K562 (cell line): Measurements from ENCODE around the gene ZMYND8. TPM values are rescaled to one million over a fixed set of nuclear protein-coding genes. Genes with fewer than 3 reads are reported as not detected.
A peak's percentile ranks its signal among the peaks of the same experiment; 100 is the strongest.

Source experiments
- ATAC-seq: fragments of 200-7000 bp; cut with Tn5 transposase; 3 replicates; pipeline ENCODE4 v1.9.1; 2020; ENCODE audit warnings: moderate library complexity
- BruUV-seq: library from RNA; stranded (reverse); fragments of 400-500 nt; replicated peaks from 2 replicates; lab custom pipeline; 2021; lab: Mats Ljungman, UMichigan
- CTCF ChIA-PET: fragments of 300-600 bp; formaldehyde crosslinking; extraction: SDS; loops from one replicate; lab custom pipeline; 2021; ENCODE audit warnings: low intra/inter-chr PET ratio; lab: Yijun Ruan, JAX
- POLR2A ChIA-PET: fragments of 300-600, 350-650 bp; sonication (Branson Sonifier 250); formaldehyde crosslinking; extraction: SDS; loops from one replicate; lab custom pipeline; 2021; ENCODE audit warnings: antibody characterized with exemption, inconsistent platforms; lab: Yijun Ruan, JAX
- DNase-seq, 4 experiments: peaks; one replicate each; pipeline versions ENCODE4 v3.0.0 to v3.0.0-alpha.2; 2011 to 2018; ENCODE audit warnings: low spot score in 3 of 4, mixed read lengths in 3 of 4; ENCODE audit errors: extremely low read depth in 1 of 4
- FAIRE-seq: peaks from 2 replicates; lab custom pipeline; 2011; peaks lifted over from hg19 to GRCh38; lab: Jason Lieb, UNC
- H2AFZ ChIP-seq: 2 replicates; pipeline ENCODE4 v1.6.0; 2011; ENCODE audit warnings: low read depth, low read length, control low read depth, inconsistent platforms
- H3K27ac ChIP-seq: fragments of 200-600 bp; 3 replicates; pipeline ENCODE4 v1.8.0; 2011; ENCODE audit warnings: low read depth, mild to moderate bottlenecking, control low read depth, inconsistent platforms, low read length, moderate library complexity, mixed read lengths; ENCODE audit errors: extremely low read depth
- H3K27me3 ChIP-seq, 2 experiments: fragments of 300-600 bp in 1 of 2; 2 replicates in 1 of 2; 3 replicates in 1 of 2; pipeline versions ENCODE4 v1.6.0 to v1.8.0; 2011; ENCODE audit warnings: inconsistent platforms in 2 of 2, low read length in 2 of 2, mild to moderate bottlenecking in 1 of 2, mixed read lengths in 1 of 2, moderate library complexity in 1 of 2; ENCODE audit not compliant: control insufficient read depth in 2 of 2, insufficient read depth in 2 of 2
- H3K36me3 ChIP-seq: fragments of 300-600 bp; 3 replicates; pipeline ENCODE4 v1.8.0; 2011; ENCODE audit warnings: mild to moderate bottlenecking, low read length, inconsistent platforms; ENCODE audit not compliant: control insufficient read depth, insufficient read depth
- H3K4me1 ChIP-seq, 2 experiments: fragments of 200-600 bp in 1 of 2; replicated peaks in 1 of 2; 2 replicates in 1 of 2; 3 replicates in 1 of 2; pipeline versions ENCODE4 v1.5.1 to v1.8.0; 2011; ENCODE audit warnings: inconsistent platforms in 2 of 2, low read length in 2 of 2, mild to moderate bottlenecking in 1 of 2, mixed read lengths in 1 of 2, moderate library complexity in 1 of 2; ENCODE audit not compliant: control insufficient read depth in 2 of 2, insufficient read depth in 2 of 2
- H3K4me2 ChIP-seq: 2 replicates; pipeline ENCODE4 v1.6.1; 2011; ENCODE audit warnings: low read length, control low read depth, inconsistent platforms, mixed read lengths; ENCODE audit not compliant: insufficient read depth
- H3K4me3 ChIP-seq: fragments of 200-600 bp; sonication (generic), shearing (Covaris generic); 2 replicates; pipeline ENCODE4 v1.5.1; 2016; ENCODE audit warnings: control low read depth, inconsistent platforms
- H3K79me2 ChIP-seq: fragments of 200-600 bp; 3 replicates; pipeline ENCODE4 v1.8.0; 2011; ENCODE audit warnings: low read length, inconsistent platforms; ENCODE audit not compliant: control insufficient read depth, insufficient read depth
- H3K9ac ChIP-seq, 2 experiments: 2 replicates each; pipeline versions ENCODE4 v1.6.0 to v1.6.1; 2011; ENCODE audit warnings: low read depth in 2 of 2, low read length in 2 of 2, control low read depth in 1 of 2, inconsistent platforms in 1 of 2, mild to moderate bottlenecking in 1 of 2, mixed read lengths in 1 of 2; ENCODE audit not compliant: insufficient read depth in 1 of 2
- H3K9me1 ChIP-seq: one replicate; pipeline ENCODE4 v1.6.0; 2011; ENCODE audit warnings: inconsistent platforms, mild to moderate bottlenecking, low read length, moderate library complexity; ENCODE audit not compliant: control insufficient read depth, insufficient read depth
- H3K9me3 ChIP-seq: replicated peaks from 2 replicates; pipeline ENCODE4 v1.5.1; 2011; ENCODE audit warnings: low read depth, low read length, inconsistent platforms; ENCODE audit not compliant: control insufficient read depth, insufficient read depth
- H4K20me1 ChIP-seq: replicated peaks from 2 replicates; pipeline ENCODE4 v1.6.1; 2011; ENCODE audit warnings: low read length, inconsistent platforms, mixed read lengths; ENCODE audit not compliant: control insufficient read depth, insufficient read depth
- ARID3A ChIP-seq: IDR thresholded peaks from 2 replicates; pipeline ENCODE4 v1.6.1; 2012; ENCODE audit warnings: low read depth, low read length, improper control_type of control experiment, borderline replicate concordance
- BCOR ChIP-seq: fragments of 450-650 bp; IDR thresholded peaks from 2 replicates; pipeline ENCODE4 v1.6.1; 2016
- CEBPG ChIP-seq, 3 experiments: fragments of 200-800 bp in 1 of 3; sonication (Bioruptor generic) in 1 of 3; sonication (generic) in 1 of 3; formaldehyde crosslinking in 1 of 3; IDR thresholded peaks in 2 of 3; conservative IDR thresholded peaks in 1 of 3; 2 replicates each; pipeline versions ENCODE4 v1.6.1 to v1.8.0; 2016 to 2022; ENCODE audit warnings: missing compliant biosample characterization in 2 of 3, missing genetic modification characterization in 2 of 3, mild to moderate bottlenecking in 1 of 3, missing genetic modification reagents in 1 of 3
- EGR1 ChIP-seq: fragments of 450-650 bp; conservative IDR thresholded peaks from 2 replicates; pipeline ENCODE4 v1.6.1; 2017; ENCODE audit warnings: mild to moderate bottlenecking
- ELF4 ChIP-seq: fragments of 450-650 bp; formaldehyde crosslinking; IDR thresholded peaks from 2 replicates; pipeline ENCODE4 v1.4.0; 2022; ENCODE audit warnings: missing genetic modification characterization
- ETV1 ChIP-seq: fragments of 450-650 bp; conservative IDR thresholded peaks from 2 replicates; pipeline ENCODE4 v1.6.1; 2016; ENCODE audit warnings: missing genetic modification characterization, control low read depth, low read depth, missing compliant biosample characterization
- HDAC2 ChIP-seq: fragments of 450-650 bp; IDR thresholded peaks from 2 replicates; pipeline ENCODE4 v1.6.1; 2016; ENCODE audit warnings: mild to moderate bottlenecking
- KAT7 ChIP-seq: sonication (generic); formaldehyde crosslinking; IDR thresholded peaks from 2 replicates; pipeline ENCODE4 v1.8.0; 2022; ENCODE audit warnings: missing genetic modification reagents, mild to moderate bottlenecking, borderline replicate concordance
- PHB ChIP-seq: fragments of 250-450 bp; sonication (Bioruptor Pico); IDR thresholded peaks from 2 replicates; pipeline ENCODE4 v1.5.0; 2021
- SMARCA5 ChIP-seq: fragments of 450-650 bp; IDR thresholded peaks from 2 replicates; pipeline ENCODE4 v1.6.1; 2016
- STAT6 ChIP-seq: sonication (generic); formaldehyde crosslinking; IDR thresholded peaks from 2 replicates; pipeline ENCODE4 v1.8.1; 2023; ENCODE audit warnings: mild to moderate bottlenecking, missing genetic modification reagents
- ZFP36 ChIP-seq: fragments of 150-350 bp; IDR thresholded peaks from 2 replicates; pipeline ENCODE4 v1.6.1; 2018; ENCODE audit warnings: low read length, low read depth; ENCODE audit not compliant: partially characterized antibody
- ZNF165 ChIP-seq: fragments of 250-450 bp; sonication (Bioruptor Pico); IDR thresholded peaks from 2 replicates; pipeline ENCODE4 v1.4.0; 2020; ENCODE audit warnings: borderline replicate concordance
- ZNF740 ChIP-seq, 3 experiments: fragments of 200-800 bp in 1 of 3; sonication (Bioruptor generic) in 1 of 3; sonication (generic) in 1 of 3; formaldehyde crosslinking in 1 of 3; IDR thresholded peaks; 2 replicates each; pipeline versions ENCODE4 v1.6.1 to v1.8.0; 2016 to 2022; ENCODE audit warnings: mild to moderate bottlenecking in 2 of 3, missing compliant biosample characterization in 2 of 3, missing genetic modification characterization in 2 of 3, missing genetic modification reagents in 1 of 3
- WGBS: fragments of 100-300 bp; shearing (Covaris generic); methylation state at CpG from one replicate; pipeline ENCODE4 v1.1.6; 2016; ENCODE audit warnings: low coverage, mixed read lengths; ENCODE audit not compliant: insufficient coverage; ENCODE audit errors: missing lambda C conversion rate; 5-methylcytosine and 5-hydroxymethylcytosine counted together
- in situ Hi-C: fragments of 300-500 bp; cut with MboI; formaldehyde crosslinking; loops from 4 replicates; pipeline ENCODE4 v1.15.0; 2018; ENCODE audit warnings: inconsistent platforms, mixed read lengths
- intact Hi-C: fragments of 100-400 bp; cut with micrococcal nuclease; formaldehyde crosslinking; loops from 2 replicates; pipeline ENCODE4 v1.14.2; 2022
- polyA plus RNA-seq, 8 experiments: library from polyadenylated mRNA; depleted of rRNA in 4 of 8; stranded (reverse) in 5 of 8; unstranded in 3 of 8; fragments of >200 nt; fragmentation: Nextera tagmentation in 2 of 8; fragmentation: Illumina TruSeq in 1 of 8; extraction: Ambion mirVana in 2 of 8; extraction: Trizol in 1 of 8; gene quantifications; 2 replicates each; pipeline versions ENCODE4 v1.2.1 to v1.2.3, GENCODE V29; 2011 to 2014; ENCODE audit warnings: inconsistent platforms in 1 of 8, missing spikeins in 1 of 8
- total RNA-seq, 7 experiments: library from RNA; depleted of rRNA in 6 of 7; stranded (reverse); fragments of >200 nt in 6 of 7; fragmentation: Illumina TruSeq in 2 of 7; extraction: Trizol in 2 of 7; gene quantifications; 2 replicates each; pipeline versions ENCODE4 v1.2.1 to v1.2.3, GENCODE V29; 2011 to 2021; ENCODE audit warnings: low replicate concordance in 1 of 7

The ZMYND8 gene
- total and polyA plus RNA-seq, 9 of the 15 experiments (the other 6 are each of a cell fraction or from before 2014, with no cell fraction given): 31.8 to 148 (median 71.9) TPM

- CTCF ChIA-PET: no interaction called here
- Histone ChIP-seq H3K27ac (peak overlapping the region; percentile 97), H3K4me1 (peaks cover 63 to 65% of the 10 kb centered on the region in 2 experiments), H3K9me1 (no peaks in the 10 kb centered on the region), H3K36me3 (peaks cover 8% of the 10 kb centered on the region), H3K4me2 (peak overlapping the region; percentile 87), H3K9ac (peak overlapping the region; percentile 92 to 94; a peak in 3 of 4 replicates), H3K27me3 (no peaks in the 10 kb centered on the region), H3K79me2 (peaks cover 70% of the 10 kb centered on the region), H3K4me3 (peak overlapping the region; percentile 4; the same call in 1 of the 2 replicates), H4K20me1 (no peaks in the 10 kb centered on the region), H2AFZ (0 out of 2 replicates have a peak overlapping the region, but pooled peaks have one; percentile 4), H3K9me3 (no peaks in the 10 kb centered on the region)
- intact Hi-C loops: loop anchor here (2.0 to 5.0 kb wide), 3 partner anchors 29 to 247 kb away; no protein-coding TSS in a partner anchor
- no peak for DNase-seq
- BruUV-seq: no TSS peak
- FAIRE-seq: no peak
- WGBS: 29% methylated on average over 9 of the region's 9 CpGs
- in situ Hi-C loops: no loop called here
- no peak for ATAC-seq
- POLR2A ChIA-PET: interaction anchor here (0.6 to 2.3 kb wide), 15 partner anchors 8 to 55 kb away, joined by 3 to 13 read pairs (median 6); no protein-coding TSS in a partner anchor
- TF ChIP-seq BCOR (peak; percentile 93), EGR1 (no peak), ELF4 (CRISPR knock-in tag) (0 out of 2 replicates have a peak, but pooled peaks have one; percentile 6), HDAC2 (peak; percentile 45; the same call in 1 of the 2 replicates), ZFP36 (peak; percentile 93), STAT6 (CRISPR knock-in tag) (0 out of 2 replicates have a peak, but pooled peaks have one; percentile 58), KAT7 (CRISPR knock-in tag) (0 out of 2 replicates have a peak, but pooled peaks have one; percentile 21), CEBPG (CRISPR knock-in tag; IDR thresholded peaks at IDR 0.05) (0 out of 2 replicates have a peak, but pooled peaks have one; percentile 17), CEBPG (tag; conservative IDR thresholded peaks at IDR 0.05 in 1 of 2, IDR thresholded peaks at IDR 0.05 in 1 of 2) (peak; percentile 76 to 84; a peak in 2 of 4 replicates), ETV1 (tag) (peak; percentile 24; the same call in 1 of the 2 replicates), ZNF165 (CRISPR knock-in tag) (no peak), ARID3A (0 out of 2 replicates have a peak, but pooled peaks have one; percentile 0), ZNF740 (CRISPR knock-in tag; IDR thresholded peaks at IDR 0.05) (no peak), ZNF740 (tag; IDR thresholded peaks at IDR 0.05) (0 out of 4 replicates have a peak, but pooled peaks of 1 of the 2 experiments have one; percentile 21), SMARCA5 (peak; percentile 65; the same call in 1 of the 2 replicates), PHB (CRISPR knock-in tag) (no peak)
Observed at GRCh38 chr20:47359530-47360296, 3.2 kb upstream of the ZMYND8 start.
